Stimulated activated CD4-positive, alpha-beta T cell treated with anti-CD3 and anti-CD28 coated beads, Interleukin-12 subunit alpha, Interleukin-12 subunit beta, amount 100 ng/mL, for 48 hours (primary cell): ENCODE measurements around the gene COL4A4.
A peak's percentile ranks its signal among the peaks of the same experiment; 100 is the strongest.

Experiments
- DNase-seq, 3 donors: peaks; one replicate each; pipeline ENCODE4 v3.0.0-alpha.2; 2020; ENCODE audit warnings: low read depth in 2 of 3, low spot score in 1 of 3

The COL4A4 gene

DNA sequence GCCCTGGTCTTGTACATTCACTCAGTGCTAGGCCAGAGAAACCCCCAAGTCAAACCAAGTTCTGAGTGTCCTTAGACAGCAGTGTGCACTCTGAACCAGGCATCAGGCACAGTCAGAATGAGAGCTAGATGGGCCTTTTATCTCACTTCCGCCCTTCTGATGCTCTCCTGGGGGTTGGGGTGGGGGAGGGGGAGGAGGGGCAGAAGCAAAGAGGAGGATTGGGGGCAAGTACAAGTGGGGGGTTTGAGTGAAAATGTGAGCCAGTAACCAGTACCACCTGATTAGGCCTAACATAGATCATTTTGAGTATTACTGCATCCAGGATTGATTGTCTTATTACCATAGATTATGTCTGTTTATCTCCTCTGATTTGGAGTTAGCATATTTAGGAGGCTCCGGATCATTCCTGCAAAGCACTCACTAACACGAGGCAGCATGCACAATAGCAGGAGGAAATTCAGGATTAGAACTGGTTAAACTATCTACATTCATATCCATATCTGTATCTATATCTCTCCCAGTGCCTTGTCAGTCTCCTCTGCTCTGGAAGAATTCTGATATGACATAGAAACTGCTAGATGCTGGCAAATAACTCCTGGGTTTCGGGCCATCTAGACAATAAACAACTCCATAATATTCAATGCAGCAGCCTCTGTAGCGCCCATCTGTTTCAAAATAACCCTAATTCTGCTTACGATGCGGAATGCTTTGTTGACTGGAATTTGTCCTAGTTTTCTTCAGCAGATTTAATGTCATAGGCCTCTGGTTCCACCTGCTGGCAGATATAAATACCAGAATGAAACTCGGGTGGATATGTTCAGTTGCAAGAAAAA, 179.0 kb downstream of the COL4A4 start:
- DNase-seq = peak in 1 of 3 donors; percentile 20

- DNase-seq = no peak
Observed at GRCh38 chr2:226983895-226984749, 179.9 kb downstream of the COL4A4 start.

DNA sequence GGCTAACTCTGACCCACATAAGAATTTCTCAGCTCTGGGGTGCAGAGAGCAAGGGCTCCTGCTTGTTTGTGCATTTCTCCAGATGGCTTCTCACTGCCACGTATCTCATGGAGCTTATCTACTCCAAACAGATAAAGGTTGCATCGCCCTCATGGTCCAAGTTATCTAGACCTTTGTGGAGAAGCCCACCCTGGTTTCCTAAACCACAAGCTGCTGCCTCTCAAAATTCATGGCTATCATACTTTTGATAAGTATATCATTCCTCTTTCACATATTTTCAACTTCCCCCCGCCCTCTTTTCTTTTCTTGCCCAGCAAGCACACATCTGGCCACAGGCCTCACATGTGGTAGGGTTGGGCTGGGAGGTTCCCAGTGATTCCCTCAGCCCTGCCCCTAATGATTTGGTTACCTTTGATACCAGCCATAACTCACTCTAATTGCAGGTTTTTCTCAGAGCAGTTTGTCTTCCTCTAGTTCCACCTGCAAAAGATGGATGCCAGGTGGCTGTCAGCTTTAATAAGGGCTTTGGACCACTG, 182.1 kb downstream of the COL4A4 start:
- DNase-seq = no peak

DNA sequence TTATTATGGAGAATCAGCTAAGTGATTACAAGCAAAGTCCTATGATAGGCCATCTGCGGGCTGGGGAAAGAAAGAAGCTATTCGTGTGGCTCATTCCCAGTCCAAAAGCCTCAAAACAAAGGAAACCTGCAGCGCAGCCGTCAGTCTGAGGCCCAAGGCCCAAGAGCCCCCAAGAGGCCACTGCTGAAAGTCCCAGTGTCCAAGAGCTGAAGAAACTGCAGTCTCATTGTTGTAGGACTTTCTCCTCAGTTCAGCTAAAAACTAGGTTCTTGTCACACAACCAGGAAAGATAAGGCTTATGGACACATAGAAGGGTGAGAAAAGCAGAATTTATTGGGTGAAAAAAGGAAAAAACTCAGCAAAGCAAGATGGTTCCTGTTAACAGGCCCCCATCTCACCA, 185.0 kb downstream of the COL4A4 start:
- DNase-seq = no peak

GRCh38 chr2:226978300-226978699, 185.7 kb downstream of the COL4A4 start:
- no peak for DNase-seq

DNA sequence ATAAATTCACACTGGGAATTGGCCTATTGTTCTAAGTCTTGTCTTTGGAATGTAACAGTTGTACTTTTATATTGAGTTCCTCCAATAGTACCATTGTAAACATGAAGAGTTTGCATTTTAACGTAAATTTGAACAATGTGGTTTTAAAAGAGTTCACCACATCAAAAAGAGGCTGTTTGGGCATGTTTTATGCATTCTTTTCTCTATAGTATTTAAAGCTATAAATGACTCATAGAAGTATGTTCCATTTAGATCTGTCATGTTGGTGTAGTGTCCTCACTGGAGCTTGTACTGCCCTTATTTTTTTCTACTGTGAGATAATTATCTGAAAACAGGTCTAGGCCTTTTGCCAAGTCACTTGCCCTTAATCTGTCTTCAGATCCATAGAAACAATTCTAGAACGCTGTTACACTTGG, 186.2 kb downstream of the COL4A4 start:
- DNase-seq = no peak

DNA sequence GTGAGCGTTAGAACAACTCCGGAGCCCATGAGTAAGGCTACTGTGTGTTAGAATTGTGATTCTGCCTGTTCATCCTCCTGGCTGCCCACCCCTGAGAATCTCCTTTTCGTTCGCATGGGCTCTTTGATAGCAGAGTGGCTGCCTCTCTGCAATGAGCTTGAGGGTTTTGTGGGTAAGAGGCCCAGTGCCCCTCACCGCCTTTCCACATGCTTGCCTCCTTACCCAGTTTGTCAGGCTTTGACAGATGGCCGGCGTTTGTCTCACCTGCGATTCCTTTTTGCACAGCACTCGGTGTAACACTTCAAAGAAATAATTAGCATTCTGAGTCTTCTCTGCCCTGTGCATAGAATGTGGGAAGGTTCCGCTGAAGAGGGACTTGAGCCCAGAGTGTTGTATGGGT, 190.2 kb downstream of the COL4A4 start:
- no peak for DNase-seq

- DNase-seq = no peak
Observed at GRCh38 chr2:226971770-226972169, 192.2 kb downstream of the COL4A4 start.

DNA sequence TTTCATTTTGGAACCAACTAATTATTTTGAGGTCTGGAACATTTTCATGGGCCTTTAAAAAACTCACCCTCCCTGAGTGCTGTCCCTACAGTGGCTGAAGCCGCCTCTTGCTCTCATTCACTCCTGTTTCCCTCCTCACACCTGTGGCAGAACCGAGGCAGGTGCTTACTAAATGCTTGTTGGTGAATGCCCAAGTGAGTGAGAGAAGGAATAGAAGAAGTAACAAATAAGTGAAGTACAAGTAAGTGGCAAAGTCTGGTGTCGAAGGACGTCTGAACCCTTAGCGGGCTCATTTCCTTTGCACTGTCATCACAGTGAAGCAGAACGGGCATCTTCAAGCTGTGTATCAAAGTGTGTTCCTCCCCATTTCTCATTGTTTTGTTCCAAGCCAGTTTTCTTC, 192.9 kb downstream of the COL4A4 start:
- no peak for DNase-seq

DNA sequence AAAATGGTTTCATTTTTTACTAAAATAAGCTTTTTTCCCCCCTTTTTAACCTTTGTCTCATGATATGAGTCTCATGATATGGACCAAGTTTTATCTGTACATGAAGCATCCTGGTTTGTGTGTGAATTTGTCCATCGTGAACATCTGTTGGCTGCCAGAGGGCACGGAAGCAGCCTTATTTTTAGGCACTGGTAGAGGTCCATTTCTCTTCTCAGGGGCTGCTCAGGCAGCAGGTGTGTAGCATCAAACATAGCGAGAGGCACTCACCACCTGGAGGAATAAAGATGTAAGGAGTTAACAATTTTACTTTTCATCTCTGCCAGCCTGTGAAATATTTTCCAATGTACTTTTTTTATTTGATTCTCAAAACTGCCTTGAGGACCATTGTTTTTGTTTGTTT, 193.6 kb downstream of the COL4A4 start:
- DNase-seq = no peak

- DNase-seq = no peak
Observed at GRCh38 chr2:226969417-226970080, 194.5 kb downstream of the COL4A4 start.

DNA sequence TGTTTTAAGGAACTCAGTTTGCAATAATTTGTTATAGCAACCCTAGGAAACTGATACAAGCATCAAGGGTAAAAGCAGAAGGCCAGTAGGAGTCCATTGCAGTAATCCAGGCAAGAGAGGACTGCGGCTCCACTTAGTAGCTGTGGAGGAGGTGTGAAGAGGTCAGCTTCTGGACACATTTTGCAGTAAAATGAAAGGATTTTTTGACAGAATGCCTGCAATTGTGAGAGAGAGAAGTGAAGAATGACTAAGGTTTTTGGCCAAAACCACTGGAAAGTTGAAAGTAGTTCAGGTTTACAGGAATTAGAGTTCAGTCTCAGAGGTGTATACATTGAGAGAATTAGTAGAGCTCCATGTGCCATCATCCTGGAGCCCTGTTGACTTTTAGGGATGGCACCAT, 198.6 kb downstream of the COL4A4 start:
- DNase-seq = no peak

GRCh38 chr2:226963528-226963927, 200.5 kb downstream of the COL4A4 start:
- DNase-seq = no peak

- no peak for DNase-seq
Observed at GRCh38 chr2:226962176-226962773, 201.7 kb downstream of the COL4A4 start.

GRCh38 chr2:226959418-226959817, 204.6 kb downstream of the COL4A4 start:
- DNase-seq = no peak

DNA sequence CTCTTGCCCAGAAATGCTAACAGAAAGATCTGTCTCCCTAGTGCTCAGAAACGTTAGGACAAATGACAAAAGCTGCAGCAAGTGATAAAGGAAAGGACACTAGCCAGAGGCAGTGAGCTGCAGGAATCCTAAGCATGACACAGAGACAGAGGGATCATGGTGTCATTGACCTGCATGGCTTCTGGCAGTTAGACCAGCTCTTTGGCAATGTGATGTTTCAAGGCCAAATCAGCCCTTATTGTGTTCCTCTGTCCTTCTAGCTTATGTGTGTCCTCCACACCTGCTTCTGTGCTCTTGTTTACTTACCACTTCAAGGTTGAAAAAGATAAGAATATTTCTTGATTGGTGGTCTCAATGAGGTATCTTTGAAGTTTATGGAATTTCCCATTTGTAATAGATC, 207.3 kb downstream of the COL4A4 start:
- no peak for DNase-seq

DNA sequence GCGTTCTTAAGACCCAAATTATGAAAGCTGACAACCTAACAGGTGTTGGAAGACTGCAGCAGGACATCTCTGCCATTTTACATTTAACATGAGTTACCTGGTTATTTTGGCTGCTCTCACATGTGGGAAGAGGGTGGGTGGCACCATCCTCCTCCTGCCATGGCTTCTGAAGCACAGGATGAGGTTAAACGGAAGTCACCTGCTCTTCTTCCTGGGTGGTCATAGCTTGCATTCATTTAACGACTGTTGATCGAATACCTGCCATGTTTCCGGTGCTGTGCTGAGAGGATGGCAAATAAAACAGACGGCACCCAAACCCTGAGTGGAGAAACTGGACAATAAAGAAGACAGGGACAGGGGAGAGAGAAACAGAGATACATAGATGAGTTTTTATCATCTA, 210.2 kb downstream of the COL4A4 start:
- no peak for DNase-seq

DNA sequence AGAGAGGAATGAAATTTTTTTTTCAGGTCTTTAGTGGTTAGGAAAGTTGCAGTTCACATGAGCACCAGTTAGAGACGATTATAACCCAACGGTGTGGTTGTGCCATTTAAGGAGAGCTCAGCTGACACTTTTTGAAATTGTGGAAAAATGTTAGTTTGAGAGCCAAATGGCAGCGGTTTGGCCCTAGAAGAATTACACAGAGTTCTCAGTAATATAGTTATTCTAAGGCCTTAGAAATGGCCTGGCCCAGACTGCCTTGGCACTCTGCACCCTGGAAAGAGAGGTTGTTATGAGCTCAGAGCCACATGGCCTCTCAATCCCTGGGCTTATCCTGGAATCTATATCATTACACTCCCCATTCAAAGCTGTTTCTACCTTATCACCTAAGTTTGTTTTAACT, 210.8 kb downstream of the COL4A4 start:
- no peak for DNase-seq
